ENCODE measurements around the gene BRINP2. TPM values are rescaled to one million over a fixed set of nuclear protein-coding genes. Genes with fewer than 3 reads are reported as not detected.

The BRINP2 gene
- total and polyA plus RNA-seq, 3 experiments from 2014 or later: not detected

DNA sequence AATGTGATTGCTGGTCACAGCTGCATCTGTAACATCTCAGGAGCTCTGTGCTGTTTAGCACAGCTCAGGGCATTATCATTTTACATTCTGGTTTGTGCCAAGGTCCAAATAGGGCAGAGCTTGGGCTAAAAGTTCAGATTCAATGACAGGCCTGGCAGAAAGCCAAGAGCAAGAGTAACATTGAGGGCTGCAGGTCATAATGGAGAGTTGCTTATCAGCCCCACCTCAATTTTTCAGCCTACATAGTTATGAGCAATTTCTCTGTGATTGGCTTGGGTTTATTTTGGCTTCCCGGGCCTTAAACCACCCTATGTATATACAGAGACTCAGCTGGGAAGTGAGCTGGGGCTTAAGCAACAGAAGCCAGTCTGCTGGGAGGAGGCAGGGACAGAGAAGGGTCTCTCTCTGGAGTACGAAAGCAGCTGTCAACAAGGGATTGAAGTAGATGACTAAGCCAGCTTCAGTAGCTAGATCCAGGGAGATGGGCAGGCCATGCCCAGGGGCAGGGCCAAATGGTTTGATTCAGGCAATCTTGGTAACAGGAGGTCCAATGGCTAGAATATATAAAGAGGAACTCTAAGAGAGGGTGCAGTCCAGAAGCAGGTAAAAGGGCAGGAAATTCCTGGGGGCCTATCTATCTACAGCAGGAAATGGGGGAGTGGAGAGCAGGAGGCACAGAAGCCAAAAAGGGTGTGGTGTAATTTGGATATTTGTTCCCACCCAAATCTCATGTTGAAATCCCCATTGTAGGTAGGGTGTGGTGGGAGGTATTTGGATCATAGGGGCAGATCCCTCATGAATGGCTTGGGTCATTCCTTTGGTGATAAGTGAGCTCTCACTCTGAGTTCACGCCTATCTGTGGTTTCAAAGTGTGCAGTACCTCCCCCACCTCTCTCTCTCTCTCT lies 49.0 kb downstream of the BRINP2 start:
- Histone ChIP-seq H3K9me3 (ENCODE audit: low read length) (peaks cover 6% of the 10 kb centered on the region), H3K4me1 (ENCODE audit: insufficient read depth, low read length) (no peaks in the 10 kb centered on the region), H3K4me3 (ENCODE audit: low read length) (no peak overlapping the region), H3K27ac (ENCODE audit: low read depth, low read length) (no peak overlapping the region), H3K36me3 (ENCODE audit: insufficient read depth, low read length) (no peaks in the 10 kb centered on the region), H3K27me3 (ENCODE audit: insufficient read depth, low read length, poor library complexity, severe bottlenecking) (no peaks in the 10 kb centered on the region)
- Mint-ChIP-seq H3K4me1 (no peaks in the 10 kb centered on the region), H3K4me3 (no peak overlapping the region), H3K27ac (no peak overlapping the region), H3K9me3 (peaks cover 9 to 30% (median 23%) of the 10 kb centered on the region in 5 donors), H3K27me3 (peaks cover 0 to 5% of the 10 kb centered on the region in 2 donors), H3K36me3 (no peaks in the 10 kb centered on the region)
- ChIA-PET POLR2A (no interaction called here), CTCF (no interaction called here)
- DNase-seq: no peak

DNA sequence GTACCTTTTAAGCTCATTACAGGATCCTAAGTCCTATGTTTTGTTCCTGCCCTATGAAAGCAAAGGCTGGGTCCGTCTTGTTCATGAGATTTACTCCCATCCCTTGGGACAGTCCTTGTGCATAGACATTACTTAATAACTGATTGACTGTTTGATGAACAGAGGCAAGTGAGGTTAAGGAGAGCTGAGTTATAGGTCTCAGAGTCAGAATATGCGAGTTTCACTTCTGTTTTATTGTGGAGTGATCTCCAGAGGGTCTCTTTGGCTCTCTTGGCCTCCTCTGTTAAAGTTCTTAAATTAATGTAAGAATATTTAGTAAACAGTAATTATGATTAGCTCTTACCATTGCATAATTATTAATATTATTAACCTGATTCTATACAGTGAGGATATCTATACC lies 52.6 kb downstream of the BRINP2 start:
- Histone ChIP-seq H3K36me3 (ENCODE audit: insufficient read depth, low read length) (no peaks in the 10 kb centered on the region), H3K4me1 (ENCODE audit: insufficient read depth, low read length) (no peaks in the 10 kb centered on the region), H3K27ac (ENCODE audit: low read depth, low read length) (no peak overlapping the region), H3K27me3 (ENCODE audit: insufficient read depth, low read length, poor library complexity, severe bottlenecking) (no peaks in the 10 kb centered on the region), H3K4me3 (ENCODE audit: low read length) (no peak overlapping the region), H3K9me3 (ENCODE audit: low read length) (no peaks in the 10 kb centered on the region)
- H3K36me3 Mint-ChIP-seq: no peaks in the 10 kb centered on the region
- no peak overlapping the region for H3K27ac Mint-ChIP-seq
- no peak overlapping the region for H3K4me3 Mint-ChIP-seq
- H3K9me3 Mint-ChIP-seq: peaks cover 0 to 11% (median 7%) of the 10 kb centered on the region in 5 donors
- H3K27me3 Mint-ChIP-seq: peaks cover 0 to 5% of the 10 kb centered on the region in 2 donors
- POLR2A ChIA-PET: no interaction called here
- H3K4me1 Mint-ChIP-seq: no peaks in the 10 kb centered on the region
- DNase-seq: no peak
- CTCF ChIA-PET: no interaction called here

DNA sequence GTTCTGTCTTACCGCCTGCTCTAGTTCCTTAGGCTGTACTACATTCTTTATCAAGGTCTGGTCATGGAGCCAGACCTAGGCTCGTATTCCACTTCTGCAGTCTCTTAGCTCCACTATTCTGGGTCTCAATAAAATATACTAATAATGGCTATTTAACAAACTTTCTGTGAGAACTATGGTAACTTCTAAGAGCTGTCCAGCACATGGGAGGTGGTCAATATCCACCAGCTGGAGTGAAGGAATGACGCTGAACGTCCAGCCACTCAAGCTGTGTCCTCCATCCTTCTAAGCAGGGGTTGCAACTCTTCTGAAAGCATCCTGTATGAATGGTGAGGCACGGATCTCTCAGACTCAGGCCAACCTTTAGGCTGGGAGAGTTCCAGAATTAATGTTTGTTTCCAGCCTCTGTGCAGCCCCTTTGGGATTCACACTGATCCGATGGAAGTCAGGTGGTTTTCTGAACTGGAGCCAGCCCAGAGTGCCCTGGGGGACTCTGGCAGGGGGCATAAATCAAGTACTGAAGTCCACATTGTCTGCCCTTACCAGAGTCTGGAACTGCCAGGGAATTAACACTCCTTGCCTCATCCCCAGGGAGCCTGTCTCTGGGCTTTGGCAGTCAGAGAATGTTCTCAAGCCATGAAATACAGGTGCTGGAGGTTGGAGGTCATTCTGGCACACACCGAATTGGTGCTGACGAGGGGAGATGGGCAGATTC lies 57.4 kb downstream of the BRINP2 start:
- Histone ChIP-seq H3K9me3 (ENCODE audit: low read length) (no peaks in the 10 kb centered on the region), H3K27me3 (ENCODE audit: insufficient read depth, low read length, poor library complexity, severe bottlenecking) (no peaks in the 10 kb centered on the region), H3K27ac (ENCODE audit: low read depth, low read length) (no peak overlapping the region), H3K36me3 (ENCODE audit: insufficient read depth, low read length) (no peaks in the 10 kb centered on the region), H3K4me3 (ENCODE audit: low read length) (no peak overlapping the region), H3K4me1 (ENCODE audit: insufficient read depth, low read length) (no peaks in the 10 kb centered on the region)
- Mint-ChIP-seq H3K36me3 (no peaks in the 10 kb centered on the region), H3K4me1 (no peaks in the 10 kb centered on the region), H3K27me3 (peaks cover 0 to 1% of the 10 kb centered on the region in 2 donors), H3K27ac (no peak overlapping the region), H3K4me3 (no peak overlapping the region), H3K9me3 (peaks cover 0 to 5% (median 3%) of the 10 kb centered on the region in 5 donors)
- DNase-seq: no peak
- POLR2A ChIA-PET: no interaction called here
- CTCF ChIA-PET: no interaction called here

DNA sequence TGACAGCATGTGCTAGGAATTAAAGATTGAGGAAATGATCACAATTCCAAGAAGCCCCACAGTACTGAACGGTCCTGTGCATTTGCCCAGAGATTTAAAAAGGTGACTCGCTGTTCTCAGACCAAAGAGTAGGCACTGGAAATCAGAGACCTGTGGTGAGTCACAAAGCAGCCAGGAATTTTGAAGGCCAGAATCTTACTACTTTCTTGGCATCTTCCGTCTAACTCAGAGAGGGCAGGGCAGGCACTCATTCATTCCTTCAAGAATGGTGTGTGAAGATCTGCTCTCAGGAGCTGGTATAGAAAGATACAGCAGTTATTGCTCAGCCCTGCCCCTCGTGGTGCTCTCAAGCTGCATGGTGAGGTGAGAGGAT lies 57.9 kb downstream of the BRINP2 start:
- H3K4me1 Mint-ChIP-seq: no peaks in the 10 kb centered on the region
- POLR2A ChIA-PET: no interaction called here
- Histone ChIP-seq H3K4me1 (ENCODE audit: insufficient read depth, low read length) (no peaks in the 10 kb centered on the region), H3K27ac (ENCODE audit: low read depth, low read length) (no peak overlapping the region), H3K9me3 (ENCODE audit: low read length) (no peaks in the 10 kb centered on the region), H3K4me3 (ENCODE audit: low read length) (no peak overlapping the region), H3K27me3 (ENCODE audit: insufficient read depth, low read length, poor library complexity, severe bottlenecking) (no peaks in the 10 kb centered on the region), H3K36me3 (ENCODE audit: insufficient read depth, low read length) (no peaks in the 10 kb centered on the region)
- CTCF ChIA-PET: no interaction called here
- no peak overlapping the region for H3K27ac Mint-ChIP-seq
- no peak for DNase-seq
- peaks cover 0 to 1% of the 10 kb centered on the region in 2 donors for H3K27me3 Mint-ChIP-seq
- no peak overlapping the region for H3K4me3 Mint-ChIP-seq
- no peaks in the 10 kb centered on the region for H3K36me3 Mint-ChIP-seq
- peaks cover 0 to 5% (median 3%) of the 10 kb centered on the region in 5 donors for H3K9me3 Mint-ChIP-seq

DNA sequence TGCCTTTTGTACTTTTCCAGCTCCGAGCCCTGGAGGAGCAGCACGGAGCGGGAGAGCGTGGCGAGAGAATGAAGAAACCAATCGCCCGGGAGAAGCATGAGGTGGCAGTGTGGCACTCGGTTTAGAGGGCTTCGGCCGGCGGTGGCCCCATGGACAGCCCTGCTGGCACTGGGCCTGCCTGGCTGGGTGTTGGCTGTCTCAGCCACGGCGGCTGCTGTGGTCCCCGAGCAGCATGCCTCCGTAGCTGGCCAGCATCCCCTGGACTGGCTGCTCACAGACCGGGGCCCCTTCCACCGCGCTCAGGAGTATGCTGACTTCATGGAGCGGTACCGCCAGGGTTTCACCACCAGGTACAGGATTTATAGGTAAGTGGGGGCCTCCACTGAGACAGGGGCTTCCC lies 59.0 kb downstream of the BRINP2 start:
- Mint-ChIP-seq H3K4me3 (no peak overlapping the region), H3K9me3 (peaks cover 0 to 5% (median 3%) of the 10 kb centered on the region in 5 donors), H3K36me3 (no peaks in the 10 kb centered on the region), H3K4me1 (no peaks in the 10 kb centered on the region), H3K27ac (no peak overlapping the region), H3K27me3 (peaks cover 0 to 1% of the 10 kb centered on the region in 2 donors)
- ChIA-PET POLR2A (no interaction called here), CTCF (no interaction called here)
- no peak for DNase-seq
- H3K4me1 ChIP-seq (ENCODE audit: insufficient read depth, low read length): no peaks in the 10 kb centered on the region
- H3K9me3 ChIP-seq (ENCODE audit: low read length): no peaks in the 10 kb centered on the region
- no peaks in the 10 kb centered on the region for H3K36me3 ChIP-seq (ENCODE audit: insufficient read depth, low read length)
- no peak overlapping the region for H3K27ac ChIP-seq (ENCODE audit: low read depth, low read length)
- no peaks in the 10 kb centered on the region for H3K27me3 ChIP-seq (ENCODE audit: insufficient read depth, low read length, poor library complexity, severe bottlenecking)
- no peak overlapping the region for H3K4me3 ChIP-seq (ENCODE audit: low read length)

DNA sequence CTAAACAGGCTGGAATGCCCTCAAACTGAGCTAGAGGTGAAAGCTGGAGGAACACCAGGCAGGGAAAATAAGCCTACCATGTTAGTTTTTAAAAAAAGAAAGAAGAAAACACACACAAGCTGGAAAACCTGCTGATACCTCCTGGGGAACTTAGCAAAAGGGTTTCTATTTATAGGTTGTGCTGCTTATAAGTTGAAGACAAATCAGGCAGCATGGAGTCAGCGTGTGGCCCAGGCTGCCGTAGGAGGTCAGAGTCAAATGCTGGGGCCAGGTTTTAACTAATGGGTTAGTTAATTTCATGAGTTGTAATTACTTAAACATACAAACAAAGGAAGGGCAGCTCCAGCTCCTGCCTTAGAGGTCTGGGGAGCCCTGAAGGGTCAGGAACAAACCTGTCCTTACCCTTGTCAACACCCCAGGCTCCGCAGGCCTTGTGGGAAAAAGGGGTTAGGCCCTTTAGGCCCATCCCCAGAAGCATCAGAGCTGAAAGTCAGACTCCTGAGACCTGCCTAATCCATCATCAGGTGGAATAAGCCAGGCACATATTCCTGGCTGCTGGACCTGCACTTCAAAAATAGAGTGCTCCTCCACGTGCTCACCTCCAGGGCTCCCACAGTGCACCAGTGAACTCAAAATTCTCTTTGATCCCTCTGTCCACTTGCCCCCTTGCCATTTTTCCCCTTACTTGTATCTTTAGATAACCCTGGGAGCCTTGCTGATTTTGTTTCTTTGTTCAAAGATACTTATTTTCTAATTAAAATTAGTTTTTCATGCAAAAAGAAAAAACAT lies 59.7 kb downstream of the BRINP2 start:
- Mint-ChIP-seq H3K4me3 (no peak overlapping the region), H3K27ac (no peak overlapping the region), H3K4me1 (no peaks in the 10 kb centered on the region), H3K36me3 (no peaks in the 10 kb centered on the region), H3K27me3 (peaks cover 0 to 1% of the 10 kb centered on the region in 2 donors), H3K9me3 (peaks cover 0 to 8% (median 3%) of the 10 kb centered on the region in 5 donors)
- H3K27me3 ChIP-seq (ENCODE audit: insufficient read depth, low read length, poor library complexity, severe bottlenecking): no peaks in the 10 kb centered on the region
- H3K4me1 ChIP-seq (ENCODE audit: insufficient read depth, low read length): no peaks in the 10 kb centered on the region
- H3K36me3 ChIP-seq (ENCODE audit: insufficient read depth, low read length): no peaks in the 10 kb centered on the region
- ChIA-PET POLR2A (no interaction called here), CTCF (no interaction called here)
- no peak for DNase-seq
- no peak overlapping the region for H3K4me3 ChIP-seq (ENCODE audit: low read length)
- H3K27ac ChIP-seq (ENCODE audit: low read depth, low read length): no peak overlapping the region
- H3K9me3 ChIP-seq (ENCODE audit: low read length): no peaks in the 10 kb centered on the region

DNA sequence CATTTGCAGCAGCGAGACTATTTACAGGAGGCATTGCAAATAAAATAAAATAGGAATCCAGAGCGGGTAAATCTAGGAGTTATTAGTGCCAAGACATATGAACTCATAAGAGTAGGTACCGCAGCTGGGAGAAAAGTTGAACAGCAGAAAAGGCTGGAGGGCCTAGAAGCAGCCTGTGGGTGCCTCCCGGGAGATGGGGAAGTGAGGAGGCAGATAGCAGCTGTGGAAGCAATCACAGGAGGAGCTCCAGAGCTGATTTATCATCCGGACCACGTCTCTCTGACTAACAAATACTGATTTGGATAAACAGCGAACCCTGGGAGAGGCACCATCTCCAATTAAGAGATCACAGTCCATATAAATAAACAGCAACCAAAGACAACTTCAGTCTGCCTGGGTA lies 64.6 kb downstream of the BRINP2 start:
- no peaks in the 10 kb centered on the region for H3K4me1 ChIP-seq (ENCODE audit: insufficient read depth, low read length)
- no peak overlapping the region for H3K27ac ChIP-seq (ENCODE audit: low read depth, low read length)
- H3K4me3 ChIP-seq (ENCODE audit: low read length): no peak overlapping the region
- H3K36me3 ChIP-seq (ENCODE audit: insufficient read depth, low read length): no peaks in the 10 kb centered on the region
- Mint-ChIP-seq H3K27me3 (no peaks in the 10 kb centered on the region), H3K4me1 (no peaks in the 10 kb centered on the region), H3K36me3 (no peaks in the 10 kb centered on the region), H3K4me3 (no peak overlapping the region), H3K9me3 (peaks cover 0 to 11% (median 3%) of the 10 kb centered on the region in 5 donors), H3K27ac (no peak overlapping the region)
- no peaks in the 10 kb centered on the region for H3K9me3 ChIP-seq (ENCODE audit: low read length)
- ChIA-PET POLR2A (no interaction called here), CTCF (no interaction called here)
- DNase-seq: no peak
- H3K27me3 ChIP-seq (ENCODE audit: insufficient read depth, low read length, poor library complexity, severe bottlenecking): no peaks in the 10 kb centered on the region

DNA sequence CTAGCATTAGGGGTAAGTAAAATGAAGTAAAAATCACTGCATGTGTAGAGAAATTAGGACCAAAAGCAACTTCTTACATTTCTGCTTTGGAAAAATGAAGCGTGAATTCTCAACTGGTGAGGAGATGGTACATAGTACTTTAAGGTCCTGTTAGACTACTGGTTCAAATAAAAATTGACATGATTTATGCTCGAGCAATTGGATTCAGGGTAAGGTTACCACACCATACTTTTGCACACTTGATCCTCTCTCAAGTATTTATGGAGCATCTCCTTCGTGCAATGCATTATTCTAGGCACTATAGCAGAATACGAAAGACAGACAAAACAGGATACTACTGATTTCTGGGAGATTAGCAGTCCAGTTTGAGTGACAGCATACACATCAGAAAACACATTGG lies 66.2 kb downstream of the BRINP2 start:
- Mint-ChIP-seq H3K27ac (no peak overlapping the region), H3K36me3 (no peaks in the 10 kb centered on the region), H3K9me3 (peaks cover 0 to 12% (median 0%) of the 10 kb centered on the region in 5 donors), H3K4me3 (no peak overlapping the region), H3K27me3 (no peaks in the 10 kb centered on the region), H3K4me1 (no peaks in the 10 kb centered on the region)
- H3K27ac ChIP-seq (ENCODE audit: low read depth, low read length): no peak overlapping the region
- POLR2A ChIA-PET: no interaction called here
- DNase-seq: no peak
- no peak overlapping the region for H3K4me3 ChIP-seq (ENCODE audit: low read length)
- no peaks in the 10 kb centered on the region for H3K9me3 ChIP-seq (ENCODE audit: low read length)
- H3K27me3 ChIP-seq (ENCODE audit: insufficient read depth, low read length, poor library complexity, severe bottlenecking): no peaks in the 10 kb centered on the region
- no peaks in the 10 kb centered on the region for H3K36me3 ChIP-seq (ENCODE audit: insufficient read depth, low read length)
- no peaks in the 10 kb centered on the region for H3K4me1 ChIP-seq (ENCODE audit: insufficient read depth, low read length)
- CTCF ChIA-PET: no interaction called here
